HL-60 (cell line): ENCODE data around the gene ZC3H7A.

Source experiments
- DNase-seq, 2 experiments: peaks; one replicate each; pipeline ENCODE4 v3.0.0-alpha.2; 2010 to 2020; ENCODE audit warnings: low read depth in 1 of 2, low spot score in 1 of 2
- H3K27ac ChIP-seq: fragments of 250-450 bp; sonication (Bioruptor Pico); replicated peaks from 2 replicates; pipeline ENCODE4 v1.5.1; 2020; ENCODE audit warnings: mild to moderate bottlenecking, moderate library complexity
- H3K27me3 ChIP-seq: fragments of 250-450 bp; sonication (Bioruptor Pico); 2 replicates; pipeline ENCODE4 v1.5.1; 2021; ENCODE audit warnings: mild to moderate bottlenecking, moderate library complexity; ENCODE audit not compliant: insufficient read depth, poor library complexity, severe bottlenecking
- H3K4me3 ChIP-seq: replicated peaks from 2 replicates; pipeline ENCODE4 v1.5.1; 2011; ENCODE audit warnings: mild to moderate bottlenecking, control low read depth, low read length; ENCODE audit not compliant: insufficient read depth
- CTCF ChIP-seq: IDR thresholded peaks from one replicate; pipeline ENCODE4 v1.5.1; 2011; ENCODE audit warnings: low read length, control low read depth, inconsistent platforms; ENCODE audit not compliant: insufficient read depth
- GABPA ChIP-seq: IDR thresholded peaks from 2 replicates; pipeline ENCODE4 v1.6.1; 2012; ENCODE audit warnings: low read depth
- POLR2AphosphoS5 ChIP-seq: IDR thresholded peaks from 2 replicates; pipeline ENCODE4 v1.6.1; 2012; ENCODE audit warnings: low read depth
- REST ChIP-seq: IDR thresholded peaks from 2 replicates; pipeline ENCODE4 v1.6.1; 2012; ENCODE audit warnings: low read depth; ENCODE audit not compliant: insufficient replicate concordance
- SPI1 ChIP-seq: IDR thresholded peaks from 2 replicates; pipeline ENCODE4 v1.6.1; 2012; ENCODE audit warnings: low read depth, mild to moderate bottlenecking, borderline replicate concordance

The ZC3H7A gene

GRCh38 chr16:11756248-11756647 is 40.8 kb downstream of the ZC3H7A start:
- no peak for DNase-seq
- H3K4me3 ChIP-seq, result no peak overlapping the region
- no peak overlapping the region for H3K27ac ChIP-seq
- H3K27me3 ChIP-seq, result no peaks in the 10 kb centered on the region
- TF ChIP-seq CTCF, result no peak

GRCh38 chr16:11755022-11755760 is 41.9 kb downstream of the ZC3H7A start:
- no peaks in the 10 kb centered on the region for H3K27me3 ChIP-seq
- no peak overlapping the region for H3K4me3 ChIP-seq
- no peak overlapping the region for H3K27ac ChIP-seq
- no peak for DNase-seq
- TF ChIP-seq POLR2AphosphoS5, result no peak
- no peak for TF ChIP-seq REST
- TF ChIP-seq CTCF, result no peak
- no peak for TF ChIP-seq SPI1
- TF ChIP-seq GABPA, result no peak

GRCh38 chr16:11752856-11753255 is 44.2 kb downstream of the ZC3H7A start:
- H3K4me3 ChIP-seq, result no peak overlapping the region
- no peak overlapping the region for H3K27ac ChIP-seq
- no peak for TF ChIP-seq POLR2AphosphoS5
- TF ChIP-seq GABPA, result no peak
- TF ChIP-seq SPI1, result no peak
- TF ChIP-seq REST, result no peak
- TF ChIP-seq CTCF, result no peak
- DNase-seq, result no peak
- no peaks in the 10 kb centered on the region for H3K27me3 ChIP-seq

GRCh38 chr16:11750056-11750455 is 47.0 kb downstream of the ZC3H7A start:
- Histone ChIP-seq H3K27ac (no peak overlapping the region), H3K4me3 (no peak overlapping the region), H3K27me3 (no peaks in the 10 kb centered on the region)
- no peak for DNase-seq
- TF ChIP-seq SPI1 (no peak), POLR2AphosphoS5 (no peak), CTCF (no peak), GABPA (no peak), REST (no peak)
